RWPE2 (cell line): ENCODE data around the gene VEZT.
A peak's percentile ranks its signal among the peaks of the same experiment; 100 is the strongest.
"Not testable (repeated sequence)": the region's sequence is repeated elsewhere in the genome, so short reads cannot be mapped to it uniquely, and the experiment has no call there.

Experiments
- ATAC-seq: fragments of 200-7000 bp; cut with Tn5 transposase; 3 replicates; pipeline ENCODE4 v1.9.1; 2021; ENCODE audit warnings: low read depth
- DNase-seq: peaks from one replicate; pipeline ENCODE4 v3.0.0-alpha.2; 2020; ENCODE audit warnings: low spot score
- H3K27ac ChIP-seq: fragments of 450-650 bp; 2 replicates; pipeline ENCODE4 v1.5.1; 2017; ENCODE audit warnings: mild to moderate bottlenecking; ENCODE audit not compliant: poor library complexity, severe bottlenecking
- H3K27me3 ChIP-seq: fragments of 250-450 bp; sonication (Bioruptor Pico); 2 replicates; pipeline ENCODE4 v1.5.1; 2021; ENCODE audit warnings: mild to moderate bottlenecking, moderate library complexity; ENCODE audit not compliant: insufficient read depth, poor library complexity, severe bottlenecking
- H3K36me3 ChIP-seq: fragments of 250-450 bp; sonication (Bioruptor Pico); 2 replicates; pipeline ENCODE4 v1.5.1; 2020; ENCODE audit warnings: low read depth, mild to moderate bottlenecking, moderate library complexity
- H3K4me1 ChIP-seq: fragments of 250-450 bp; sonication (Bioruptor Pico); 2 replicates; pipeline ENCODE4 v1.5.1; 2021; ENCODE audit warnings: mild to moderate bottlenecking, moderate library complexity; ENCODE audit not compliant: insufficient read depth, poor library complexity, severe bottlenecking
- H3K4me3 ChIP-seq: fragments of 250-450 bp; sonication (Bioruptor Pico); 2 replicates; pipeline ENCODE4 v1.5.1; 2021; ENCODE audit warnings: mild to moderate bottlenecking, moderate library complexity; ENCODE audit not compliant: severe bottlenecking
- H3K9me3 ChIP-seq: fragments of 250-450 bp; sonication (Bioruptor Pico); 2 replicates; pipeline ENCODE4 v1.5.1; 2021; ENCODE audit warnings: mild to moderate bottlenecking, moderate library complexity; ENCODE audit not compliant: severe bottlenecking
- CTCF ChIP-seq: fragments of 450-650 bp; IDR thresholded peaks from one replicate; pipeline ENCODE4 v1.5.1; 2017; ENCODE audit warnings: mild to moderate bottlenecking, moderate library complexity; ENCODE audit not compliant: poor library complexity, severe bottlenecking

Gene VEZT

GRCh38 chr12:95323212-95323611 lies 105.6 kb downstream of the VEZT start:
- Histone ChIP-seq H3K4me1 (peaks cover 17% of the 10 kb centered on the region), H3K36me3 (no peaks in the 10 kb centered on the region), H3K27me3 (no peaks in the 10 kb centered on the region), H3K9me3 (no peaks in the 10 kb centered on the region), H3K4me3 (no peak overlapping the region), H3K27ac (no peak overlapping the region)
- ATAC-seq (no peak), DNase-seq (no peak)
- TF ChIP-seq CTCF = no peak

GRCh38 chr12:95324246-95324645 lies 106.6 kb downstream of the VEZT start:
- H3K27ac ChIP-seq, H3K27me3 ChIP-seq, H3K4me3 ChIP-seq, H3K4me1 ChIP-seq, DNase-seq, H3K9me3 ChIP-seq, H3K36me3 ChIP-seq, ATAC-seq: not testable (repeated sequence)

GRCh38 chr12:95325501-95325900 lies 107.9 kb downstream of the VEZT start:
- DNase-seq (no peak), ATAC-seq (no peak)
- no peak for TF ChIP-seq CTCF
- Histone ChIP-seq H3K9me3 (no peaks in the 10 kb centered on the region), H3K4me3 (no peak overlapping the region), H3K36me3 (no peaks in the 10 kb centered on the region), H3K27ac (no peak overlapping the region), H3K27me3 (no peaks in the 10 kb centered on the region), H3K4me1 (peaks cover 9% of the 10 kb centered on the region)

- DNase-seq (no peak), ATAC-seq (peak; percentile 42; the same call in 2 of the 3 replicates)
- Histone ChIP-seq H3K4me1 (peaks cover 9% of the 10 kb centered on the region), H3K4me3 (no peak overlapping the region), H3K27me3 (no peaks in the 10 kb centered on the region), H3K9me3 (no peaks in the 10 kb centered on the region), H3K27ac (no peak overlapping the region), H3K36me3 (no peaks in the 10 kb centered on the region)
- no peak for TF ChIP-seq CTCF
These were observed 108.8 kb downstream of the VEZT start for GRCh38 chr12:95326445-95326844.

GRCh38 chr12:95326855-95327254 lies 109.2 kb downstream of the VEZT start:
- H3K4me3 ChIP-seq = no peak overlapping the region
- ATAC-seq (no peak), DNase-seq (no peak)
- H3K27ac ChIP-seq = no peak overlapping the region
- TF ChIP-seq CTCF = no peak
- peaks cover 9% of the 10 kb centered on the region for H3K4me1 ChIP-seq
- no peaks in the 10 kb centered on the region for H3K36me3 ChIP-seq
- no peaks in the 10 kb centered on the region for H3K9me3 ChIP-seq
- H3K27me3 ChIP-seq = no peaks in the 10 kb centered on the region

- Histone ChIP-seq H3K27me3 (no peaks in the 10 kb centered on the region), H3K4me1 (peaks cover 9% of the 10 kb centered on the region), H3K9me3 (no peaks in the 10 kb centered on the region), H3K27ac (no peak overlapping the region), H3K36me3 (no peaks in the 10 kb centered on the region), H3K4me3 (no peak overlapping the region)
- ATAC-seq (no peak), DNase-seq (no peak)
- TF ChIP-seq CTCF = no peak
These were observed 111.1 kb downstream of the VEZT start for GRCh38 chr12:95328708-95329107.
